Prostate gland (tissue), 2 donors: ENCODE results near the gene HLX. TPM values are rescaled to one million over a fixed set of nuclear protein-coding genes. Genes with fewer than 3 reads are reported as not detected.

Experiments used
- DNase-seq: peaks from one replicate; pipeline ENCODE4 v3.0.0-alpha.2; 2019; ENCODE audit warnings: low spot score
- H3K27ac ChIP-seq, 2 donors: fragments of 200-600 bp; sonication (generic); 2 replicates each; pipeline ENCODE4 v1.5.1; 2017 to 2019
- H3K27me3 ChIP-seq: fragments of 200-600 bp; sonication (generic); replicated peaks from 2 replicates; pipeline ENCODE4 v1.5.1; 2019; ENCODE audit not compliant: insufficient read depth
- H3K36me3 ChIP-seq, 2 donors: fragments of 200-600 bp; sonication (generic); 1 replicate in 1 of 2; 2 replicates in 1 of 2; pipeline versions ENCODE4 v1.5.1 to v1.8.1; 2017 to 2019
- H3K4me1 ChIP-seq: fragments of 200-600 bp; sonication (generic); replicated peaks from 2 replicates; pipeline ENCODE4 v1.5.1; 2019
- H3K4me3 ChIP-seq, 2 donors: fragments of 200-600 bp; sonication (generic); 2 replicates each; pipeline ENCODE4 v1.5.1; 2017 to 2019
- H3K9me3 ChIP-seq: fragments of 200-600 bp; sonication (generic); 2 replicates; pipeline ENCODE4 v1.5.1; 2017
- POLR2A ChIP-seq: fragments of 450-650 bp; IDR thresholded peaks from one replicate; pipeline ENCODE4 v1.6.1; 2016; ENCODE audit warnings: antibody characterized with exemption, mild to moderate bottlenecking
- POLR2AphosphoS5 ChIP-seq: sonication (generic); formaldehyde crosslinking; IDR thresholded peaks from one replicate; pipeline ENCODE4 v1.6.1; 2017; ENCODE audit warnings: antibody characterized with exemption
- WGBS: methylation state at CpG from one replicate; pipeline ENCODE4 v1.1.5; 2018; 5-methylcytosine and 5-hydroxymethylcytosine counted together
- intact Hi-C: fragments of 100-400 bp; cut with DNase I; formaldehyde crosslinking; loops from one replicate; pipeline ENCODE4 v1.14.2; 2022
- total RNA-seq, 2 donors: library from RNA; depleted of rRNA; stranded (reverse); fragments of >200 nt; gene quantifications; one replicate each; pipeline ENCODE4 v1.1.0, GENCODE V29; 2016
- TF ChIP-seq, protein P1 (sequence below), 4 experiments: fragments of 200-600 bp in 2 of 4; fragments of 450-650 bp in 2 of 4; sonication (generic) in 2 of 4; IDR thresholded peaks; 1 replicate in 3 of 4; 2 replicates in 1 of 4; pipeline ENCODE4 v1.5.1; 2016 to 2019; ENCODE audit warnings: antibody characterized with exemption in 4 of 4, mild to moderate bottlenecking in 2 of 4, moderate library complexity in 2 of 4

The HLX gene, protein sequence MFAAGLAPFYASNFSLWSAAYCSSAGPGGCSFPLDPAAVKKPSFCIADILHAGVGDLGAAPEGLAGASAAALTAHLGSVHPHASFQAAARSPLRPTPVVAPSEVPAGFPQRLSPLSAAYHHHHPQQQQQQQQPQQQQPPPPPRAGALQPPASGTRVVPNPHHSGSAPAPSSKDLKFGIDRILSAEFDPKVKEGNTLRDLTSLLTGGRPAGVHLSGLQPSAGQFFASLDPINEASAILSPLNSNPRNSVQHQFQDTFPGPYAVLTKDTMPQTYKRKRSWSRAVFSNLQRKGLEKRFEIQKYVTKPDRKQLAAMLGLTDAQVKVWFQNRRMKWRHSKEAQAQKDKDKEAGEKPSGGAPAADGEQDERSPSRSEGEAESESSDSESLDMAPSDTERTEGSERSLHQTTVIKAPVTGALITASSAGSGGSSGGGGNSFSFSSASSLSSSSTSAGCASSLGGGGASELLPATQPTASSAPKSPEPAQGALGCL
- 1 to 10 TPM; 2.3 to 8.2 TPM for total RNA-seq

GRCh38 chr1:220879076-220879508 lies at the start of gene HLX:
Gene HLX (plus strand): TSS chr1:220879443. CDS start chr1:220879858, 415 bp downstream.
- peak within 1 kb of the TSS; percentile 72 to 80 for H3K27ac ChIP-seq
- H3K27me3 ChIP-seq, result peaks cover 9% of the 10 kb centered on the region
- DNase-seq, result peak; percentile 39
- 3% methylated on average over 26 of the region's 26 CpGs for WGBS
- H3K36me3 ChIP-seq, result no peaks in the 10 kb centered on the region
- H3K4me3 ChIP-seq, result peak within 1 kb of the TSS; percentile 50 to 67
- intact Hi-C loops, result loop anchor here (5.0 to 10.0 kb wide), 2 partner anchors 326 to 1578 kb away; no protein-coding TSS in a partner anchor
- no peaks in the 10 kb centered on the region for H3K4me1 ChIP-seq
- TF ChIP-seq, protein P1, sequence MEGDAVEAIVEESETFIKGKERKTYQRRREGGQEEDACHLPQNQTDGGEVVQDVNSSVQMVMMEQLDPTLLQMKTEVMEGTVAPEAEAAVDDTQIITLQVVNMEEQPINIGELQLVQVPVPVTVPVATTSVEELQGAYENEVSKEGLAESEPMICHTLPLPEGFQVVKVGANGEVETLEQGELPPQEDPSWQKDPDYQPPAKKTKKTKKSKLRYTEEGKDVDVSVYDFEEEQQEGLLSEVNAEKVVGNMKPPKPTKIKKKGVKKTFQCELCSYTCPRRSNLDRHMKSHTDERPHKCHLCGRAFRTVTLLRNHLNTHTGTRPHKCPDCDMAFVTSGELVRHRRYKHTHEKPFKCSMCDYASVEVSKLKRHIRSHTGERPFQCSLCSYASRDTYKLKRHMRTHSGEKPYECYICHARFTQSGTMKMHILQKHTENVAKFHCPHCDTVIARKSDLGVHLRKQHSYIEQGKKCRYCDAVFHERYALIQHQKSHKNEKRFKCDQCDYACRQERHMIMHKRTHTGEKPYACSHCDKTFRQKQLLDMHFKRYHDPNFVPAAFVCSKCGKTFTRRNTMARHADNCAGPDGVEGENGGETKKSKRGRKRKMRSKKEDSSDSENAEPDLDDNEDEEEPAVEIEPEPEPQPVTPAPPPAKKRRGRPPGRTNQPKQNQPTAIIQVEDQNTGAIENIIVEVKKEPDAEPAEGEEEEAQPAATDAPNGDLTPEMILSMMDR (IDR thresholded peaks at IDR 0.05), result no peak
- TF ChIP-seq POLR2A (no peak), POLR2AphosphoS5 (peak; percentile 39)
- no peaks in the 10 kb centered on the region for H3K9me3 ChIP-seq

DNA sequence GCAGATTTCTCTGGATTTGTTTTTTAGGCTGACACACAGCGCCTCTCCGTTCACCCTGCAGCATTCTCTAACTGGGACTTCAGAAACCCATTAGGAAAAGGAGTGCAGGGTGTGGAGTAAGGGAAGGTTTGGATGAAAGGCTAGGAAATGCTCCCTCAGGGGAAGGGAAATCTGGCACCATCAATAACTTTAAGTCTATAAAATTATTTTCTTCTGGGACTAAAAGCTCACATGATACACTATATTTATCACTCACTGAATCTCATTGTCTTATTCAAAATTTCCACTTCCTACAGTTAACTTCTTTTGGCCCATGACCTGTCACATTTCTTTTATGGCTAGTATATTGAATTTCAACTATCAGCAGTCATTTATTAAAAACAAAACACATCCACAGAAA lies 45.8 kb upstream of the HLX start:
- Histone ChIP-seq H3K27ac (no peak overlapping the region), H3K9me3 (no peaks in the 10 kb centered on the region), H3K27me3 (no peaks in the 10 kb centered on the region), H3K4me1 (no peaks in the 10 kb centered on the region), H3K36me3 (no peaks in the 10 kb centered on the region), H3K4me3 (no peak overlapping the region)
- TF ChIP-seq POLR2A, result no peak
- TF ChIP-seq, protein P1 (IDR thresholded peaks at IDR 0.05), result no peak
- TF ChIP-seq POLR2AphosphoS5, result no peak
- 61% methylated on average over 2 of the region's 2 CpGs for WGBS
- DNase-seq, result no peak
- intact Hi-C loops, result no loop called here

- intact Hi-C loops, result no loop called here
- Histone ChIP-seq H3K27me3 (no peaks in the 10 kb centered on the region), H3K4me3 (no peak overlapping the region), H3K9me3 (no peaks in the 10 kb centered on the region), H3K27ac (no peak overlapping the region), H3K4me1 (no peaks in the 10 kb centered on the region), H3K36me3 (no peaks in the 10 kb centered on the region)
- WGBS, result 93% methylated on average over 4 of the region's 4 CpGs
- TF ChIP-seq POLR2A, result no peak
- TF ChIP-seq, protein P1 (IDR thresholded peaks at IDR 0.05), result no peak
- TF ChIP-seq POLR2AphosphoS5, result no peak
- no peak for DNase-seq
Measured at GRCh38 chr1:220834155-220834870, 44.9 kb upstream of the HLX start.

- no peaks in the 10 kb centered on the region for H3K27me3 ChIP-seq
- DNase-seq, result no peak
- 93% methylated on average over 5 of the region's 5 CpGs for WGBS
- no peaks in the 10 kb centered on the region for H3K4me1 ChIP-seq
- TF ChIP-seq, protein P1 (IDR thresholded peaks at IDR 0.05), result no peak
- TF ChIP-seq POLR2AphosphoS5 (no peak), POLR2A (no peak)
- H3K4me3 ChIP-seq, result no peak overlapping the region
- no peaks in the 10 kb centered on the region for H3K36me3 ChIP-seq
- no peak overlapping the region for H3K27ac ChIP-seq
- H3K9me3 ChIP-seq, result no peaks in the 10 kb centered on the region
- intact Hi-C loops, result no loop called here
Measured at GRCh38 chr1:220838578-220838977, 40.7 kb upstream of the HLX start.
